Measurements from ENCODE around the gene PRPF31. TPM values are rescaled to one million over a fixed set of nuclear protein-coding genes. Genes with fewer than 3 reads are reported as not detected.

The PRPF31 gene
- total and polyA plus RNA-seq, 9 of the 15 experiments (the other 6 are each of a cell fraction or from before 2014, with no cell fraction given): 5.8 to 92.2 (median 69.2) TPM

- TF ChIP-seq ZNF316 (IDR thresholded peaks at IDR 0.05) (peak; percentile 54), ZFX (CRISPR knock-in tag; IDR thresholded peaks at IDR 0.05) (peak; percentile 4; the same call in 1 of the 2 replicates), SAFB2 (IDR thresholded peaks at IDR 0.05; ENCODE audit: borderline replicate concordance, low read depth, low read length, severe bottlenecking) (no peak), ZC3H11A (IDR thresholded peaks at IDR 0.05; ENCODE audit: low read depth, low read length) (no peak), SAP30 (IDR thresholded peaks at IDR 0.05; ENCODE audit: borderline replicate concordance, insufficient read depth, low read depth, low read length, poor library complexity, severe bottlenecking) (peak; percentile 56), NFRKB (IDR thresholded peaks at IDR 0.05; ENCODE audit: low read depth) (peak; percentile 51), SIRT6 (IDR thresholded peaks at IDR 0.05; ENCODE audit: low read depth, low read length) (no peak), BCLAF1 (IDR thresholded peaks at IDR 0.05; ENCODE audit: borderline replicate concordance in 1 of 2, control insufficient read depth in 1 of 2, low read depth in 2 of 2, low read length in 1 of 2) (no peak), RFX5 (IDR thresholded peaks at IDR 0.05; ENCODE audit: low read depth, low read length) (peak; percentile 72; the same call in 1 of the 2 replicates), MAZ (CRISPR knock-in tag; conservative IDR thresholded peaks at IDR 0.05 in 1 of 2, IDR thresholded peaks at IDR 0.05 in 1 of 2) (peak; percentile 84 to 93), ZNF830 (CRISPR knock-in tag; IDR thresholded peaks at IDR 0.05) (no peak; the same call in 1 of the 2 replicates), ZNF512 (tag; IDR thresholded peaks at IDR 0.05) (no peak), ZNF79 (CRISPR knock-in tag; IDR thresholded peaks at IDR 0.05; ENCODE audit: low read depth) (no peak), THRAP3 (IDR thresholded peaks at IDR 0.05; ENCODE audit: borderline replicate concordance) (no peak), SIX5 (IDR thresholded peaks at IDR 0.05; ENCODE audit: borderline replicate concordance in 1 of 2, insufficient read depth in 1 of 2, low read depth in 1 of 2, low read length in 2 of 2) (no peak), HMGN3 (IDR thresholded peaks at IDR 0.05; ENCODE audit: borderline replicate concordance, extremely low read depth, insufficient read length, low read depth, low read length) (peak; percentile 73), KLF6 (CRISPR knock-in tag; IDR thresholded peaks at IDR 0.05; ENCODE audit: borderline replicate concordance) (peak; percentile 30; the same call in 1 of the 2 replicates), ZNF146 (CRISPR knock-in tag; IDR thresholded peaks at IDR 0.05; ENCODE audit: unreplicated experiment) (no peak), EWSR1 (IDR thresholded peaks at IDR 0.05; ENCODE audit: borderline replicate concordance, low read depth, partially characterized antibody) (no peak)
- TF ChIP-seq, protein P1, sequence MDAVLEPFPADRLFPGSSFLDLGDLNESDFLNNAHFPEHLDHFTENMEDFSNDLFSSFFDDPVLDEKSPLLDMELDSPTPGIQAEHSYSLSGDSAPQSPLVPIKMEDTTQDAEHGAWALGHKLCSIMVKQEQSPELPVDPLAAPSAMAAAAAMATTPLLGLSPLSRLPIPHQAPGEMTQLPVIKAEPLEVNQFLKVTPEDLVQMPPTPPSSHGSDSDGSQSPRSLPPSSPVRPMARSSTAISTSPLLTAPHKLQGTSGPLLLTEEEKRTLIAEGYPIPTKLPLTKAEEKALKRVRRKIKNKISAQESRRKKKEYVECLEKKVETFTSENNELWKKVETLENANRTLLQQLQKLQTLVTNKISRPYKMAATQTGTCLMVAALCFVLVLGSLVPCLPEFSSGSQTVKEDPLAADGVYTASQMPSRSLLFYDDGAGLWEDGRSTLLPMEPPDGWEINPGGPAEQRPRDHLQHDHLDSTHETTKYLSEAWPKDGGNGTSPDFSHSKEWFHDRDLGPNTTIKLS (IDR thresholded peaks at IDR 0.05; ENCODE audit: borderline replicate concordance, low read depth): 0 out of 2 replicates have a peak, but pooled peaks have one; percentile 30
These were observed 44.0 kb downstream of the PRPF31 start, which contains the start of gene LENG1 (continued) for GRCh38 chr19:54159352-54160181.
